Sigmoid colon (tissue), 3 donors: Measurements from ENCODE around the gene VPS52.

ENCODE experiments used
- CTCF ChIP-seq, 4 experiments: fragments of 450-650 bp in 3 of 4; fragments of 200-600 bp in 1 of 4; IDR thresholded peaks; one replicate each; pipeline ENCODE4 v1.5.1; 2016 to 2019; ENCODE audit warnings: antibody characterized with exemption in 4 of 4, mild to moderate bottlenecking in 3 of 4, moderate library complexity in 2 of 4
- POLR2A ChIP-seq, 2 donors: fragments of 450-650 bp; IDR thresholded peaks; one replicate each; pipeline ENCODE4 v1.6.1; 2016; ENCODE audit warnings: antibody characterized with exemption in 2 of 2, mild to moderate bottlenecking in 2 of 2, moderate library complexity in 2 of 2

DNA sequence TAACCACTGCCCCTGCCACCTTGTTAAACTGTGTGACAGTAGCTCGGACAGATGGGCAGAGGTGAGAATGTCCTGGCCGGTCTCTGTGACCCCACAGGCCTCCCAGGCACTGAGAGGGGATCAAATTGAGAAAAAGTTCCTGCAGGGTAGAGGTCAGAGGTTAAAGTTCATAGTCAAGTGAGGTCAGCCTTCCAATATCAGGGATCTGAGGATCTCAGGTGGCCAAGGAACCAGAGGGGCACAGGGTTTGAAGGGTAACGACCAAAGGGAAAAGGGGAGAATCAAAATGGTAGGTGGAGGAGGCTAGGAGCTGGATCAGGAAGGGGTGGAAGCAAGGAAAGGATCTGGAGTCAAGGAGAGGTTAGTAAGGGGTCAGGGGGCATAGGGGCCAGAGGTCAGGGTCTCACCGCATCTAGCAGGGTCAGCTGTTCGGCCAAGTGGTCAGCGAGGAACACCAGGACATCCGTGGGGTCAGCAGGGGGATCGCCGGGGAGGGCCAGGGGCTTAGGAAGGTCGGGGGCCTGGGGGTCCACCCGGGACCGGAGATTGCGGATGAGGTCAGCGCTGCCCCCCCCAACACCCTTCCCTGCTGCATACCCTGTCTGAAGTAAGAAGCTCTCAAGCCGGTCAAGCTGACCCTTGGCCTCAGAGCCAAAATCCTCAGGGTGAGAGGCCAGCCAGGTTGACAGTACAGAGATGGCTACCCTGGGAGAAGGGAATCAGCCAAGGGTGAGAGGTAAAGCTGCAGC lies 24.1 kb upstream of the VPS52 start:
- no peak for TF ChIP-seq POLR2A (IDR thresholded peaks at IDR 0.05)
- no peak for TF ChIP-seq CTCF (IDR thresholded peaks at IDR 0.05)
